H1 (cell line): ENCODE data around the gene FOXP4. TPM values are rescaled to one million over a fixed set of nuclear protein-coding genes. Genes with fewer than 3 reads are reported as not detected.

ENCODE experiments used
- CEBPB ChIP-seq: IDR thresholded peaks from 2 replicates; pipeline ENCODE4 v1.6.1; 2012; ENCODE audit warnings: low read depth, low read length
- NANOG ChIP-seq: IDR thresholded peaks from 2 replicates; pipeline ENCODE4 v1.6.1; 2011; ENCODE audit warnings: low read length, low read depth, mild to moderate bottlenecking, inconsistent platforms; ENCODE audit not compliant: insufficient read depth, poor library complexity, severe bottlenecking
- polyA plus RNA-seq, 7 experiments: library from polyadenylated mRNA; depleted of rRNA in 3 of 7; stranded (reverse) in 5 of 7; unstranded in 2 of 7; fragments of >200 nt in 5 of 7; fragments of 200-250 nt in 2 of 7; gene quantifications; 1 replicate in 5 of 7; 2 replicates in 1 of 7; 4 replicates in 1 of 7; pipeline versions ENCODE4 v1.2.1 to v1.2.3, GENCODE V29; 2011 to 2013; ENCODE audit warnings: missing spikeins in 2 of 7, mixed read lengths in 2 of 7
- total RNA-seq: library from RNA; stranded (reverse); fragmentation: NEBNext Ultra II Directional; extraction: Animal tissue kit (Norgen Biotek cat#: 25700); gene quantifications from 2 replicates; pipeline ENCODE4 v1.2.1, GENCODE V29; 2021
- TF ChIP-seq, protein P1 (sequence below): fragments of 300-600 bp; sonication (generic); IDR thresholded peaks from 2 replicates; pipeline ENCODE4 v1.7.1; 2012; ENCODE audit warnings: low read length, moderate library complexity, mild to moderate bottlenecking, inconsistent platforms; ENCODE audit not compliant: insufficient replicate concordance

Gene FOXP4
- total and polyA plus RNA-seq, 2 of the 8 experiments (the other 6 are each of a cell fraction or from before 2014, with no cell fraction given), result 4.8 to 13.3 TPM

DNA sequence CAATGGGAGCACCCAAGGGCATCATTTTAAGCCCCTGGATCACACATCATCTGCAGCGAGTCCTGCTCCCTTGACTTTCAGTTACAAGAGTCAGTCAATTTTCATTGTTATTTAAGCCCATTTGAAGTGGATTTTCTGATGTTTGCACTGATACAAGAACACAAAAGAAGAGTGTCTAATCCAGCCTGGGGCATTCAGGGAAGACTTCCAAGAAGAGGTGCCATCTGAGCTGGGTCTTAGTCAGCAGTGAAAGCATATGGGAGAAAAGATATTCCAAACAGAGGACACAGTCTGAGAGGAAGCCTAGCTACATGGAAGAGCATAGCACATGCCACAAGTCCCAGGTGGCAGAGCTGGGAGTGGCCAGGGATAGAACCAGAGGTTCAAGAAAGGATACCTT lies 10.4 kb upstream of the FOXP4 start (continued):
- no peak for TF ChIP-seq NANOG
- TF ChIP-seq CEBPB, result no peak
- TF ChIP-seq, protein P1, sequence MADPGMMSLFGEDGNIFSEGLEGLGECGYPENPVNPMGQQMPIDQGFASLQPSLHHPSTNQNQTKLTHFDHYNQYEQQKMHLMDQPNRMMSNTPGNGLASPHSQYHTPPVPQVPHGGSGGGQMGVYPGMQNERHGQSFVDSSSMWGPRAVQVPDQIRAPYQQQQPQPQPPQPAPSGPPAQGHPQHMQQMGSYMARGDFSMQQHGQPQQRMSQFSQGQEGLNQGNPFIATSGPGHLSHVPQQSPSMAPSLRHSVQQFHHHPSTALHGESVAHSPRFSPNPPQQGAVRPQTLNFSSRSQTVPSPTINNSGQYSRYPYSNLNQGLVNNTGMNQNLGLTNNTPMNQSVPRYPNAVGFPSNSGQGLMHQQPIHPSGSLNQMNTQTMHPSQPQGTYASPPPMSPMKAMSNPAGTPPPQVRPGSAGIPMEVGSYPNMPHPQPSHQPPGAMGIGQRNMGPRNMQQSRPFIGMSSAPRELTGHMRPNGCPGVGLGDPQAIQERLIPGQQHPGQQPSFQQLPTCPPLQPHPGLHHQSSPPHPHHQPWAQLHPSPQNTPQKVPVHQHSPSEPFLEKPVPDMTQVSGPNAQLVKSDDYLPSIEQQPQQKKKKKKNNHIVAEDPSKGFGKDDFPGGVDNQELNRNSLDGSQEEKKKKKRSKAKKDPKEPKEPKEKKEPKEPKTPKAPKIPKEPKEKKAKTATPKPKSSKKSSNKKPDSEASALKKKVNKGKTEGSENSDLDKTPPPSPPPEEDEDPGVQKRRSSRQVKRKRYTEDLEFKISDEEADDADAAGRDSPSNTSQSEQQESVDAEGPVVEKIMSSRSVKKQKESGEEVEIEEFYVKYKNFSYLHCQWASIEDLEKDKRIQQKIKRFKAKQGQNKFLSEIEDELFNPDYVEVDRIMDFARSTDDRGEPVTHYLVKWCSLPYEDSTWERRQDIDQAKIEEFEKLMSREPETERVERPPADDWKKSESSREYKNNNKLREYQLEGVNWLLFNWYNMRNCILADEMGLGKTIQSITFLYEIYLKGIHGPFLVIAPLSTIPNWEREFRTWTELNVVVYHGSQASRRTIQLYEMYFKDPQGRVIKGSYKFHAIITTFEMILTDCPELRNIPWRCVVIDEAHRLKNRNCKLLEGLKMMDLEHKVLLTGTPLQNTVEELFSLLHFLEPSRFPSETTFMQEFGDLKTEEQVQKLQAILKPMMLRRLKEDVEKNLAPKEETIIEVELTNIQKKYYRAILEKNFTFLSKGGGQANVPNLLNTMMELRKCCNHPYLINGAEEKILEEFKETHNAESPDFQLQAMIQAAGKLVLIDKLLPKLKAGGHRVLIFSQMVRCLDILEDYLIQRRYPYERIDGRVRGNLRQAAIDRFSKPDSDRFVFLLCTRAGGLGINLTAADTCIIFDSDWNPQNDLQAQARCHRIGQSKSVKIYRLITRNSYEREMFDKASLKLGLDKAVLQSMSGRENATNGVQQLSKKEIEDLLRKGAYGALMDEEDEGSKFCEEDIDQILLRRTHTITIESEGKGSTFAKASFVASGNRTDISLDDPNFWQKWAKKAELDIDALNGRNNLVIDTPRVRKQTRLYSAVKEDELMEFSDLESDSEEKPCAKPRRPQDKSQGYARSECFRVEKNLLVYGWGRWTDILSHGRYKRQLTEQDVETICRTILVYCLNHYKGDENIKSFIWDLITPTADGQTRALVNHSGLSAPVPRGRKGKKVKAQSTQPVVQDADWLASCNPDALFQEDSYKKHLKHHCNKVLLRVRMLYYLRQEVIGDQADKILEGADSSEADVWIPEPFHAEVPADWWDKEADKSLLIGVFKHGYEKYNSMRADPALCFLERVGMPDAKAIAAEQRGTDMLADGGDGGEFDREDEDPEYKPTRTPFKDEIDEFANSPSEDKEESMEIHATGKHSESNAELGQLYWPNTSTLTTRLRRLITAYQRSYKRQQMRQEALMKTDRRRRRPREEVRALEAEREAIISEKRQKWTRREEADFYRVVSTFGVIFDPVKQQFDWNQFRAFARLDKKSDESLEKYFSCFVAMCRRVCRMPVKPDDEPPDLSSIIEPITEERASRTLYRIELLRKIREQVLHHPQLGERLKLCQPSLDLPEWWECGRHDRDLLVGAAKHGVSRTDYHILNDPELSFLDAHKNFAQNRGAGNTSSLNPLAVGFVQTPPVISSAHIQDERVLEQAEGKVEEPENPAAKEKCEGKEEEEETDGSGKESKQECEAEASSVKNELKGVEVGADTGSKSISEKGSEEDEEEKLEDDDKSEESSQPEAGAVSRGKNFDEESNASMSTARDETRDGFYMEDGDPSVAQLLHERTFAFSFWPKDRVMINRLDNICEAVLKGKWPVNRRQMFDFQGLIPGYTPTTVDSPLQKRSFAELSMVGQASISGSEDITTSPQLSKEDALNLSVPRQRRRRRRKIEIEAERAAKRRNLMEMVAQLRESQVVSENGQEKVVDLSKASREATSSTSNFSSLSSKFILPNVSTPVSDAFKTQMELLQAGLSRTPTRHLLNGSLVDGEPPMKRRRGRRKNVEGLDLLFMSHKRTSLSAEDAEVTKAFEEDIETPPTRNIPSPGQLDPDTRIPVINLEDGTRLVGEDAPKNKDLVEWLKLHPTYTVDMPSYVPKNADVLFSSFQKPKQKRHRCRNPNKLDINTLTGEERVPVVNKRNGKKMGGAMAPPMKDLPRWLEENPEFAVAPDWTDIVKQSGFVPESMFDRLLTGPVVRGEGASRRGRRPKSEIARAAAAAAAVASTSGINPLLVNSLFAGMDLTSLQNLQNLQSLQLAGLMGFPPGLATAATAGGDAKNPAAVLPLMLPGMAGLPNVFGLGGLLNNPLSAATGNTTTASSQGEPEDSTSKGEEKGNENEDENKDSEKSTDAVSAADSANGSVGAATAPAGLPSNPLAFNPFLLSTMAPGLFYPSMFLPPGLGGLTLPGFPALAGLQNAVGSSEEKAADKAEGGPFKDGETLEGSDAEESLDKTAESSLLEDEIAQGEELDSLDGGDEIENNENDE, result no peak
